K562 (cell line): ENCODE results near the gene KYAT1. TPM values are rescaled to one million over a fixed set of nuclear protein-coding genes. Genes with fewer than 3 reads are reported as not detected.
A peak's percentile ranks its signal among the peaks of the same experiment; 100 is the strongest.

ENCODE experiments used
- CBX5 ChIP-seq: IDR thresholded peaks from 2 replicates; pipeline ENCODE4 v1.6.1; 2014; ENCODE audit warnings: low read depth, borderline replicate concordance
- DEAF1 ChIP-seq: fragments of 450-650 bp; formaldehyde crosslinking; IDR thresholded peaks from 2 replicates; pipeline ENCODE4 v1.4.0; 2020; ENCODE audit warnings: mild to moderate bottlenecking, moderate library complexity
- FOXP4 ChIP-seq: sonication (generic); formaldehyde crosslinking; IDR thresholded peaks from 2 replicates; pipeline ENCODE4 v1.8.0; 2022; ENCODE audit warnings: mild to moderate bottlenecking, missing genetic modification reagents, borderline replicate concordance
- HES1 ChIP-seq: fragments of 450-650 bp; IDR thresholded peaks from 2 replicates; pipeline ENCODE4 v1.6.1; 2016; ENCODE audit warnings: low read depth, mild to moderate bottlenecking, moderate library complexity
- HOMEZ ChIP-seq: fragments of 250-450 bp; sonication (Bioruptor Pico); IDR thresholded peaks from 2 replicates; pipeline ENCODE4 v1.4.0; 2020; ENCODE audit warnings: mild to moderate bottlenecking, moderate library complexity
- PATZ1 ChIP-seq: fragments of 250-450 bp; sonication (Bioruptor Pico); IDR thresholded peaks from 2 replicates; pipeline ENCODE4 v1.5.0; 2020; ENCODE audit warnings: mild to moderate bottlenecking, borderline replicate concordance
- POLR2AphosphoS5 ChIP-seq: IDR thresholded peaks from 2 replicates; pipeline ENCODE4 v1.6.1; 2011; ENCODE audit warnings: mild to moderate bottlenecking, low read depth, low read length, moderate library complexity; ENCODE audit not compliant: control insufficient read depth, insufficient read depth
- TBP ChIP-seq: optimal IDR thresholded peaks from 2 replicates; pipeline ENCODE3; 2011; ENCODE audit warnings: low read depth, low read length, improper control_type of control experiment
- TEAD2 ChIP-seq: fragments of 450-650 bp; IDR thresholded peaks from 2 replicates; pipeline ENCODE4 v1.6.1; 2016; ENCODE audit warnings: missing genetic modification characterization, control low read depth, missing compliant biosample characterization
- XRCC5 ChIP-seq: fragments of 200-400 bp; formaldehyde crosslinking; IDR thresholded peaks from 2 replicates; pipeline ENCODE4 v1.6.1; 2017; ENCODE audit warnings: low read depth, mild to moderate bottlenecking, low read length
- ZC3H4 ChIP-seq: sonication (generic); formaldehyde crosslinking; IDR thresholded peaks from 2 replicates; pipeline ENCODE4 v1.9.0; 2021; ENCODE audit warnings: missing genetic modification reagents, borderline replicate concordance
- ZNF764 ChIP-seq: fragments of 250-450 bp; sonication (Bioruptor Pico); IDR thresholded peaks from 2 replicates; pipeline ENCODE4 v1.4.0; 2020; ENCODE audit warnings: low read depth, mild to moderate bottlenecking, moderate library complexity
- polyA plus RNA-seq, 8 experiments: library from polyadenylated mRNA; depleted of rRNA in 4 of 8; stranded (reverse) in 5 of 8; unstranded in 3 of 8; fragments of >200 nt; fragmentation: Nextera tagmentation in 2 of 8; fragmentation: Illumina TruSeq in 1 of 8; extraction: Ambion mirVana in 2 of 8; extraction: Trizol in 1 of 8; gene quantifications; 2 replicates each; pipeline versions ENCODE4 v1.2.1 to v1.2.3, GENCODE V29; 2011 to 2014; ENCODE audit warnings: inconsistent platforms in 1 of 8, missing spikeins in 1 of 8
- total RNA-seq, 7 experiments: library from RNA; depleted of rRNA in 6 of 7; stranded (reverse); fragments of >200 nt in 6 of 7; fragmentation: Illumina TruSeq in 2 of 7; extraction: Trizol in 2 of 7; gene quantifications; 2 replicates each; pipeline versions ENCODE4 v1.2.1 to v1.2.3, GENCODE V29; 2011 to 2021; ENCODE audit warnings: low replicate concordance in 1 of 7

KYAT1 gene
- total and polyA plus RNA-seq, 9 of the 15 experiments (the other 6 are each of a cell fraction or from before 2014, with no cell fraction given): 6.4 to 16.8 (median 11.1) TPM

GRCh38 chr9:128845186-128845931 lies 36.4 kb downstream of the KYAT1 start (continued):
- TF ChIP-seq FOXP4: no peak
- TF ChIP-seq POLR2AphosphoS5: peak; percentile 86
- no peak for TF ChIP-seq ZC3H4 (CRISPR knock-in tag)
- TF ChIP-seq HOMEZ (CRISPR knock-in tag): no peak
- TF ChIP-seq PATZ1 (CRISPR knock-in tag): no peak
- TF ChIP-seq TBP: no peak
- TF ChIP-seq TEAD2 (tag): no peak
- peak; percentile 22; the same call in 1 of the 2 replicates for TF ChIP-seq XRCC5
- no peak for TF ChIP-seq HES1
- TF ChIP-seq DEAF1 (CRISPR knock-in tag): no peak
- TF ChIP-seq ZNF764: no peak
- TF ChIP-seq CBX5: no peak
